T-helper 1 cell (primary cell): ENCODE results near the gene IFI16.
"Not testable (repeated sequence)": the region's sequence is repeated elsewhere in the genome, so short reads cannot be mapped to it uniquely, and the experiment has no call there.

Experiments used
- DNase-seq, 5 donors: peaks; one replicate each; pipeline ENCODE4 v3.0.0-alpha.2; 2012 to 2020

The IFI16 gene

GRCh38 chr1:159008744-159009188 is 941 bp upstream of the IFI16 start:
- peak in 4 of 5 donors; percentile 17 to 94 (median 34) for DNase-seq

DNA sequence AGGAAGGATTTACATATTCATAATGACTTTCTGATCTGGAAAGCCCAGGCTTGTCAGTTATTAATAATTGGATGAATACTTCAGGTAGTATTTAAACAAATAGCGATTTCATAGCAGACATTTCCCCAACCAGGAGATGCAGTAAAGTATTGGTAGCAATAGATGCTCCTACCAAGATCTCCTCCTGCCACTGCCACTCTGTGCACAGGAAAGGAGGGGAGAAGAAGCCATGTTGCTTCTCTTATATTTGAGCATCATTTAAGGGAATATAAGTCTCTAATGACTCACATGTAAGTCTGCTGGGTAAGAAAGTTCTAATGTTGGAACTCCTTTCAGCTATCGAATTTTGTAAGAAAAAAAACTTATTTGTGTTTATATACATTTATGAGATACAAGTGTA is 420 bp upstream of the IFI16 start:
- DNase-seq, result no peak

GRCh38 chr1:159010391-159010790 is 684 bp downstream of the IFI16 start:
- DNase-seq, result no peak

DNA sequence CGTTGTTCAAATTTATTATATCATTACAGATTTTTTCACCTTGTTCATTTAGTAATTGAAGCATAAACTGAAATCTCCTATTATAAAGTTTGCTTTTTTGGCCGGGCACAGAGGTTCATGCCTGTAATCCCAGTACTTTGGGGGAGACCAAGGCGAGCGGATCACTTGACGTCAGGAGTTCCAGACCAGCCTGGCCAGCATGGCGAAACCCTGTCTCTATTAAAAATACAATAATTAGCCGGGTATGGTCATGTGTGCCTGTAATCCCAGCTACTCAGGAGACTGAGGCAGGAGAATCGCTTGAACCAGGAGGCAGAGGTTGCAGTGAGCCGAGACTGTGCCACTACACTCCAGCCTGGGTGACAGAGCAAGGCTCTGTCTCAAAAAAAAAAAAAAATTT is 1.3 kb downstream of the IFI16 start:
- peak in 1 of 5 donors; percentile 47 for DNase-seq

- DNase-seq, result peak in 1 of 5 donors; percentile 38
These were observed 2.0 kb downstream of the IFI16 start for GRCh38 chr1:159011751-159012150.

- DNase-seq, result peak in 3 of 5 donors; percentile 26 to 92 (median 41)
These were observed 2.8 kb downstream of the IFI16 start for GRCh38 chr1:159012495-159012894.

DNA sequence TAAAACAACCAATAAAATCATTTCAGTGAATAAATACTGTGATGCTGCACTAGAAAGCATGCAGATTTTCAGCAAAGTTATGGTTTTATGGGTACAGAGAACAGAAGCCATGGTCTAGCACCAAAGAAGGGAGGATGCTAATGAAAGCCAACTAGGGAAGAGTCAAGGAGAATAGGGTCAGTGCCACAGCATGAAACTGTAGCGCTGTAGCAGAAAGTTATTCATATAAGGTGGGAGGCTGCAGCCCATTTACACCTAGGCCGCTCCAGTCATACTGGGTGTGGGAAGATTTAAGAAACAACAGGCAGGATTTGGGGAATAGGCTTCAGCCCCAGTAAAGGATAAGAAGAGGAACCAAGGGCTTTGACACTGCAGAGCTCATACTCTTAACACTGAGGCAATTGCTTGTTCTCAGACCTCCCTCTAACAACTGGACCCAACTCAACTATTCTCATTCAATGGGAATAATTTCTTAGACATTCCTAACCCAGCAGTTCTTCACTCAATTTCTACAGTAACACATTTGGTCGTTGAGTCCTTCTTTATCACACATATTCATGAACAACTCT is 4.4 kb downstream of the IFI16 start:
- DNase-seq, result peak in 1 of 5 donors; percentile 29

DNA sequence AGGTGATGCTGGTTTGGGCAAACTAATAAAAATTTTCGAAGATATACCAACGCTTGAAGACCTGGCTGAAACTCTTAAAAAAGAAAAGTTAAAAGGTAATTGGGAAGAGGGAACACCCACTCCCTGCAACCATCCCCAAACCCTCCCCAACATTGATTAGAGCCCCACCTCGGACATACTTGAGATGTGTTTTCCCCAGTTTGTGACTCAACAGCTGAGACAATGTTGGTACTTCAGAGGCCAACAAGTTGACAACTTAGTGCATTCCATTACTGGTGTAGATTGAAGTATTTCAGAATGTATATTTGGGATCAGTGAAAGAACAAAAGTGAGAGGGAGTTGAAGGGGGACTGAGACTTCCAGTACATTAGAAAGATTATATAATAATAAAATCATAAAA is 5.1 kb downstream of the IFI16 start:
- DNase-seq, result peak in 1 of 5 donors; percentile 16

DNA sequence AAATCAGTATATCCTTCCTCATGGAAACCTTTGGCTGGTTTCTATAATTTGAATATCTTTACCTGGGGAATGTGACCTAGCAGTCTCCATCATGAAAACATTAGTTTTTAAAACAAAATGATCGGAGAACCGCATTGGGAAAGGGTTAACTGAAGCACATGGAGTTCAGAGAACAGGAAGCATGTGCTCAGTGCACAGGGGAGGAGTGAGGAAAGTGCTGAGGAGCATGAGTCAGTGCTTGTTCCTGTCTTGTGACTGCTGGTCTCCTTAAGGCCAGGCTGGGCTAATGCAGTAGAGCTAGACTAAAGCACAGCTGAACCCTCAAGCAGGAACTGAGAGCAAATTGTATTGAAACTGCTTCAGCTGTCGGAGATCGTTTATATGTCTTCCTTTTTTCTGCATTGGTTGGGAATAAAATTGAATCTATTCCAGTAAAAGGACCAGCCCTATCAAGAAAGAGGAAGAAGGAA is 5.8 kb downstream of the IFI16 start:
- peak; percentile 18 to 88 (median 51) for DNase-seq

DNA sequence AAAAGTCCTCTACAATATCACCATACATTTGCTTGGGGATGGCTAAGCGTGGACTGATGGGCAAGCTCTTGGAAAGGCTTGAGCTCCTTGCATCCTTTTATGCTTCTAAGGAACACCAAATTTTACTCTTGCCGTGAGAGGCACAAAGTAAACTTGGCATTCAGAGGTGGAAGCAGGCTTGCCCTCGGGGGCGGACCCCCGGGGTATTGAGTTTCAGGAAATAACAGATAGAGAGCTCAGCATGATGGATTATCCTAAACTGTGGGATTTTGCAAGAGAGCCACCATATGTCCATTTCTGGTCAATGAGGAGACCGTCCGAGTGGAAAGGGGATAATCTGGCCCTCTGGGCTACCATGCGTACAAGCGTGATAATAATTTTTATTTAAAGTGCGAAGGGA is 14.0 kb downstream of the IFI16 start:
- DNase-seq, result no peak

DNA sequence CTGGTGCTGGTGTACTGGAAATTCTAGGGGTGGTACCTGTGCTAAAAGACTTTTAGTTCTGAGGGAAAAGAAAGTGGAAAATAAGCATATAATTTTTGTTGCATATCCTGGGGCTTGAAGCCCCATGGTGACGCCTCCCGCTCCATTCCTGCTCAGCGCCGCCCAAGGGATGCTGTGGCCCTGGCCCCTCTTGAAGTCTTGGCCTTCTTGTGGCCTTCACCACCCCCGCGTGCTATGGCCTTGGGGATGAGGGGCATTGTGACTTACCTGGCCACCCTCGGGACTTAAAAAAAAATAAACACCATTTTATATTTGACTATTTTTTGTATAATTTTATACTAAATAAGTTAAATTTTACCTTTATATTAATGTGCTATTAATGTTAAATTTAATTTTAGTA is 15.3 kb downstream of the IFI16 start:
- DNase-seq, result no peak

GRCh38 chr1:159026841-159027240 is 17.1 kb downstream of the IFI16 start:
- DNase-seq, result not testable (repeated sequence)

DNA sequence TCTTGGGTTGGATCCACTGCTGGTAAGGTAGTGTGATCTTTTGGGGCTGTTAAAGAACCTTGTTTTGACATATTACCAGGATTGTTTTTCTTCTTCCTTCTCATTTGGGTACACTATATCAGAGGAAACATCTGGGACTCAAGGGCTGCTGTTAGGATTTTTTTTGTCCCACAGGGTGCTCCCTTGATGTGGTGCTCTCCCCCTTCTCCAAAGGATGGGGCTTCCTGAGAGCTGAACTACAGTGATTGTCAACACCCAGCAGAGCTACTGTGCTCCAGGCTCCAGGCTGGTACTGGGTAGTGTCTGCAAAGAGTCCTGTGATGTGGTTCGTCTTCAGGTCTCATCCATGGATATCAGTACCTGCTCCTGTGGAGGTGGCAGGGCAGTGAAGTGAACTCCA is 20.6 kb downstream of the IFI16 start:
- no peak for DNase-seq

DNA sequence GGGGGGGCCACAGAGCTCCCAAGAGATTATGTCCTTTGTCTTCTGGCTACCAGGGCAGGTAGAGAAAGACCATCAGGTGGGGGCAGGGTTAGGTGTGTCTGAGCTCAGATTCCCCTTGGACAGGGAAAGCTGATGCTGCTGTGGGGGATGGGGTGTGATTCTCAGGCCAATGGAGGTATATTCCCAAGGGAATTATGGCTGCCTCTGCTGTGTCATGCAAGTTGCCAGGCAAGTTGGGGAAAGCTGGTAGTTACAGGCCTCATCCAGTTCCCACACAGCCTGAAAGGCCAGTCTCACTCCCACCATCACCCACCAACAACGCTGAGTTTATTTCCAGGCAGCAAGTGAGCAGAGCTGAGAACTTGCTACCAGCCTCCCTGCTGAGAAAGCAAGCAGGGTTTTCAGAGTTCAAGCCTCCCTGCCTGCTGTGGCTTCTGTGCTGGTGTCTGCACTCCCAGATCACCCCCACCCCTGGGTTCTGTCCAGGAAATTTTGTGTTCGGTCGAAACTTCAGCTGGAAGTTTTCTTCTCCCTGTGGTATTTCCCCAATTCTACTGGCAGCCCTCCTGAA is 21.3 kb downstream of the IFI16 start:
- no peak for DNase-seq

DNA sequence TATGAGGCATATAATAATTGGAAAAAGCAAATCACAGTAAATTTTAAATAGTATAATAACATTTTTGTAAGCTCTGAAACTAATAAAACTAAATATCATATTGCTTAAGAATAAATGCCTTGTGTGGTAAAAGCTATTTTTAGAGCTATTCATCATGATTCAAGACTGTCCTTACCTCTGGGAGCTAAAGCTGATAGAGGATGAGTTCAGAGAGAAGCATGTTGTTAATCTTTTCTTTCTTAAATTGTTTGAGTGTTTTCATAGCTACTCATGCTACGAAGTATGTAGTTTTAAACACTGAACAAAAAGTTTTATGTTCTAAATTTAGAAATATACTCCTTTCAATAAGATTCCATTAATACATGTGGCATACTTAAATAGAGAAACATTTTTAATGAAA is 30.5 kb downstream of the IFI16 start:
- DNase-seq, result no peak

GRCh38 chr1:159040893-159041724 is 31.4 kb downstream of the IFI16 start:
- no peak for DNase-seq

GRCh38 chr1:159046486-159046885 is 36.8 kb downstream of the IFI16 start:
- DNase-seq, result not testable (repeated sequence)

DNA sequence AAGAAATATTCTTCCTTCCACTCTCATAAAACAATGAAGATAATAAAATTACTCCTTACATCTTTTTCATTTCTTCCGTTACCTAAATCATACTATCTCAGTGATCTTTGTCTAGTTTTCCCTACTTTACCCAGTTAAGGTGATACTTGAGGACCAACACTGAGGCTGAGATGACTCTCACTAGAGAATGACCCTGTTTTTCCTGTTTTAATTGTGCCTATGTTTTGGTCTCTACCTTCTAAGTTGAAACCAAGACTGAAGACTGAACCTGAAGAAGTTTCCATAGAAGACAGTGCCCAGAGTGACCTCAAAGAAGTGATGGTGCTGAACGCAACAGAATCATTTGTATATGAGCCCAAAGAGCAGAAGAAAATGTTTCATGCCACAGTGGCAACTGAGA is 41.7 kb downstream of the IFI16 start:
- no peak for DNase-seq

- no peak for DNase-seq
These were observed 44.7 kb downstream of the IFI16 start for GRCh38 chr1:159054427-159054826.

DNA sequence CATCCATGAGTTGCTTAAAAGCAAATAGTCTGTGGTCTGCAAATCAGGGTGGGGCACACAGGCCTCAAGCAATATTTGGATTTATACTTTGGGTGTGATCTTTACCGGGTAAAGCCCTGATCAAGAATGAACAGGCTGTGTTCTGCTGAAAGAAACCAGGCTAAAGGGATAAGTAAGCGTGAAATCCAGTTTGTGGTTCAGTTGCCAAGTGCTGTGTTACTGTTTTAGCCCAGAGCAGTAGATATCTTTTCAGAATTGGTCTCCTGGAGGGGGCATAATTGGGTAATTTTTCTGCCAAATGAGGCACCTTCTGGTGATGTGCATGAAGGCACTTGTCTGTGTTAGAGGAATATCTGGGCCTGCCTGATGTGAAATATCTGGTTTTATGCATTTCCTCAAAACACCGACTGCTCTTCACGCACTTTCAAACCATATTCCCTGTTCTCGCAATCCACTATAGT is 45.5 kb downstream of the IFI16 start:
- no peak for DNase-seq

- no peak for DNase-seq
These were observed 46.5 kb downstream of the IFI16 start for GRCh38 chr1:159056069-159056698.

GRCh38 chr1:159058751-159059150 is 49.0 kb downstream of the IFI16 start:
- DNase-seq, result no peak

GRCh38 chr1:159065106-159065505 is 55.4 kb downstream of the IFI16 start:
- DNase-seq, result no peak
